K562 (cell line): ENCODE results near the gene TBC1D1. TPM values are rescaled to one million over a fixed set of nuclear protein-coding genes. Genes with fewer than 3 reads are reported as not detected.

ENCODE experiments used
- ATAC-seq: fragments of 200-7000 bp; cut with Tn5 transposase; 3 replicates; pipeline ENCODE4 v1.9.1; 2020; ENCODE audit warnings: moderate library complexity
- BruUV-seq: library from RNA; stranded (reverse); fragments of 400-500 nt; replicated peaks from 2 replicates; lab custom pipeline; 2021; lab: Mats Ljungman, UMichigan
- CTCF ChIA-PET: fragments of 300-600 bp; formaldehyde crosslinking; extraction: SDS; loops from one replicate; lab custom pipeline; 2021; ENCODE audit warnings: low intra/inter-chr PET ratio; lab: Yijun Ruan, JAX
- POLR2A ChIA-PET: fragments of 300-600, 350-650 bp; sonication (Branson Sonifier 250); formaldehyde crosslinking; extraction: SDS; loops from one replicate; lab custom pipeline; 2021; ENCODE audit warnings: antibody characterized with exemption, inconsistent platforms; lab: Yijun Ruan, JAX
- DNase-seq, 4 experiments: peaks; one replicate each; pipeline versions ENCODE4 v3.0.0 to v3.0.0-alpha.2; 2011 to 2018; ENCODE audit warnings: low spot score in 3 of 4, mixed read lengths in 3 of 4; ENCODE audit errors: extremely low read depth in 1 of 4
- FAIRE-seq: peaks from 2 replicates; lab custom pipeline; 2011; peaks lifted over from hg19 to GRCh38; lab: Jason Lieb, UNC
- H2AFZ ChIP-seq: 2 replicates; pipeline ENCODE4 v1.6.0; 2011; ENCODE audit warnings: low read depth, low read length, control low read depth, inconsistent platforms
- H3K27ac ChIP-seq: fragments of 200-600 bp; 3 replicates; pipeline ENCODE4 v1.8.0; 2011; ENCODE audit warnings: low read depth, mild to moderate bottlenecking, control low read depth, inconsistent platforms, low read length, moderate library complexity, mixed read lengths; ENCODE audit errors: extremely low read depth
- H3K27me3 ChIP-seq, 2 experiments: fragments of 300-600 bp in 1 of 2; 2 replicates in 1 of 2; 3 replicates in 1 of 2; pipeline versions ENCODE4 v1.6.0 to v1.8.0; 2011; ENCODE audit warnings: inconsistent platforms in 2 of 2, low read length in 2 of 2, mild to moderate bottlenecking in 1 of 2, mixed read lengths in 1 of 2, moderate library complexity in 1 of 2; ENCODE audit not compliant: control insufficient read depth in 2 of 2, insufficient read depth in 2 of 2
- H3K36me3 ChIP-seq: fragments of 300-600 bp; 3 replicates; pipeline ENCODE4 v1.8.0; 2011; ENCODE audit warnings: mild to moderate bottlenecking, low read length, inconsistent platforms; ENCODE audit not compliant: control insufficient read depth, insufficient read depth
- H3K4me1 ChIP-seq, 2 experiments: fragments of 200-600 bp in 1 of 2; replicated peaks in 1 of 2; 2 replicates in 1 of 2; 3 replicates in 1 of 2; pipeline versions ENCODE4 v1.5.1 to v1.8.0; 2011; ENCODE audit warnings: inconsistent platforms in 2 of 2, low read length in 2 of 2, mild to moderate bottlenecking in 1 of 2, mixed read lengths in 1 of 2, moderate library complexity in 1 of 2; ENCODE audit not compliant: control insufficient read depth in 2 of 2, insufficient read depth in 2 of 2
- H3K4me2 ChIP-seq: 2 replicates; pipeline ENCODE4 v1.6.1; 2011; ENCODE audit warnings: low read length, control low read depth, inconsistent platforms, mixed read lengths; ENCODE audit not compliant: insufficient read depth
- H3K4me3 ChIP-seq: fragments of 200-600 bp; sonication (generic), shearing (Covaris generic); 2 replicates; pipeline ENCODE4 v1.5.1; 2016; ENCODE audit warnings: control low read depth, inconsistent platforms
- H3K79me2 ChIP-seq: fragments of 200-600 bp; 3 replicates; pipeline ENCODE4 v1.8.0; 2011; ENCODE audit warnings: low read length, inconsistent platforms; ENCODE audit not compliant: control insufficient read depth, insufficient read depth
- H3K9ac ChIP-seq, 2 experiments: 2 replicates each; pipeline versions ENCODE4 v1.6.0 to v1.6.1; 2011; ENCODE audit warnings: low read depth in 2 of 2, low read length in 2 of 2, control low read depth in 1 of 2, inconsistent platforms in 1 of 2, mild to moderate bottlenecking in 1 of 2, mixed read lengths in 1 of 2; ENCODE audit not compliant: insufficient read depth in 1 of 2
- H3K9me1 ChIP-seq: one replicate; pipeline ENCODE4 v1.6.0; 2011; ENCODE audit warnings: inconsistent platforms, mild to moderate bottlenecking, low read length, moderate library complexity; ENCODE audit not compliant: control insufficient read depth, insufficient read depth
- H3K9me3 ChIP-seq: replicated peaks from 2 replicates; pipeline ENCODE4 v1.5.1; 2011; ENCODE audit warnings: low read depth, low read length, inconsistent platforms; ENCODE audit not compliant: control insufficient read depth, insufficient read depth
- H4K20me1 ChIP-seq: replicated peaks from 2 replicates; pipeline ENCODE4 v1.6.1; 2011; ENCODE audit warnings: low read length, inconsistent platforms, mixed read lengths; ENCODE audit not compliant: control insufficient read depth, insufficient read depth
- CLOCK ChIP-seq: fragments of 250-450 bp; sonication (Bioruptor Pico); IDR thresholded peaks from 2 replicates; pipeline ENCODE4 v1.4.0; 2020; ENCODE audit warnings: mild to moderate bottlenecking, moderate library complexity, borderline replicate concordance
- CREBBP ChIP-seq: IDR thresholded peaks from one replicate; pipeline ENCODE4 v1.6.1; 2012; ENCODE audit warnings: low read depth, mild to moderate bottlenecking, control low read depth, inconsistent platforms, low read length
- CSDE1 ChIP-seq, 2 experiments: fragments of 450-650 bp; IDR thresholded peaks; 2 replicates each; pipeline ENCODE4 v1.6.1; 2016; ENCODE audit warnings: mild to moderate bottlenecking in 1 of 2
- ELK3 ChIP-seq: fragments of 450-650 bp; formaldehyde crosslinking; IDR thresholded peaks from 2 replicates; pipeline ENCODE4 v1.4.0; 2020; ENCODE audit warnings: mild to moderate bottlenecking
- FOXK1 ChIP-seq: sonication (generic); formaldehyde crosslinking; IDR thresholded peaks from 2 replicates; pipeline ENCODE4 v1.8.0; 2022; ENCODE audit warnings: missing genetic modification reagents, mild to moderate bottlenecking, borderline replicate concordance
- HMG20B ChIP-seq: fragments of 250-450 bp; sonication (Bioruptor Pico); IDR thresholded peaks from 2 replicates; pipeline ENCODE4 v1.5.0; 2021; ENCODE audit warnings: mild to moderate bottlenecking
- MXD1 ChIP-seq: fragments of 250-450 bp; sonication (Bioruptor Pico); IDR thresholded peaks from 2 replicates; pipeline ENCODE4 v1.8.0; 2021; ENCODE audit warnings: borderline replicate concordance, mild to moderate bottlenecking, moderate library complexity; ENCODE audit not compliant: poor library complexity, severe bottlenecking
- NONO ChIP-seq, 2 experiments: fragments of 200-400 bp in 1 of 2; fragments of 450-650 bp in 1 of 2; formaldehyde crosslinking in 1 of 2; IDR thresholded peaks; 2 replicates each; pipeline ENCODE4 v1.6.1; 2017; ENCODE audit warnings: low read depth in 2 of 2, mild to moderate bottlenecking in 2 of 2, moderate library complexity in 2 of 2, low read length in 1 of 2
- NR0B1 ChIP-seq: fragments of 450-650 bp; IDR thresholded peaks from one replicate; pipeline ENCODE4 v1.6.1; 2018; ENCODE audit warnings: mild to moderate bottlenecking, moderate library complexity; ENCODE audit not compliant: partially characterized antibody
- SNIP1 ChIP-seq: fragments of 450-650 bp; IDR thresholded peaks from 2 replicates; pipeline ENCODE4 v1.7.1; 2017; ENCODE audit warnings: low read depth, mild to moderate bottlenecking
- TBP ChIP-seq: optimal IDR thresholded peaks from 2 replicates; pipeline ENCODE3; 2011; ENCODE audit warnings: low read depth, low read length, improper control_type of control experiment
- THAP12 ChIP-seq: fragments of 250-450 bp; sonication (Bioruptor Pico); IDR thresholded peaks from 2 replicates; pipeline ENCODE4 v1.9.0; 2021; ENCODE audit warnings: mild to moderate bottlenecking, inconsistent platforms
- ZFP1 ChIP-seq: fragments of 450-650 bp; formaldehyde crosslinking; IDR thresholded peaks from 2 replicates; pipeline ENCODE4 v1.4.0; 2020; ENCODE audit warnings: mild to moderate bottlenecking, mixed read lengths
- ZNF76 ChIP-seq: fragments of 250-450 bp; sonication (Bioruptor Pico); IDR thresholded peaks from 2 replicates; pipeline ENCODE4 v1.4.0; 2020; ENCODE audit warnings: mild to moderate bottlenecking, moderate library complexity, borderline replicate concordance
- ZNF830 ChIP-seq: fragments of 250-450 bp; sonication (Bioruptor Pico); IDR thresholded peaks from 2 replicates; pipeline ENCODE4 v1.5.0; 2021; ENCODE audit warnings: mild to moderate bottlenecking
- WGBS: fragments of 100-300 bp; shearing (Covaris generic); methylation state at CpG from one replicate; pipeline ENCODE4 v1.1.6; 2016; ENCODE audit warnings: low coverage, mixed read lengths; ENCODE audit not compliant: insufficient coverage; ENCODE audit errors: missing lambda C conversion rate; 5-methylcytosine and 5-hydroxymethylcytosine counted together
- in situ Hi-C: fragments of 300-500 bp; cut with MboI; formaldehyde crosslinking; loops from 4 replicates; pipeline ENCODE4 v1.15.0; 2018; ENCODE audit warnings: inconsistent platforms, mixed read lengths
- intact Hi-C: fragments of 100-400 bp; cut with micrococcal nuclease; formaldehyde crosslinking; loops from 2 replicates; pipeline ENCODE4 v1.14.2; 2022
- polyA plus RNA-seq, 8 experiments: library from polyadenylated mRNA; depleted of rRNA in 4 of 8; stranded (reverse) in 5 of 8; unstranded in 3 of 8; fragments of >200 nt; fragmentation: Nextera tagmentation in 2 of 8; fragmentation: Illumina TruSeq in 1 of 8; extraction: Ambion mirVana in 2 of 8; extraction: Trizol in 1 of 8; gene quantifications; 2 replicates each; pipeline versions ENCODE4 v1.2.1 to v1.2.3, GENCODE V29; 2011 to 2014; ENCODE audit warnings: inconsistent platforms in 1 of 8, missing spikeins in 1 of 8
- total RNA-seq, 7 experiments: library from RNA; depleted of rRNA in 6 of 7; stranded (reverse); fragments of >200 nt in 6 of 7; fragmentation: Illumina TruSeq in 2 of 7; extraction: Trizol in 2 of 7; gene quantifications; 2 replicates each; pipeline versions ENCODE4 v1.2.1 to v1.2.3, GENCODE V29; 2011 to 2021; ENCODE audit warnings: low replicate concordance in 1 of 7

The TBC1D1 gene
- total and polyA plus RNA-seq, 9 of the 15 experiments (the other 6 are each of a cell fraction or from before 2014, with no cell fraction given): 0.59 to 14.2 (median 8.8) TPM

GRCh38 chr4:37958932-37959331 is 68.0 kb downstream of the TBC1D1 start:
- WGBS: 0% methylated on average over 6 of the region's 6 CpGs
- no peak overlapping the region for H3K4me2 ChIP-seq
- no TSS peak for BruUV-seq
- POLR2A ChIA-PET: no interaction called here
- H3K36me3 ChIP-seq: no peaks in the 10 kb centered on the region
- no peaks in the 10 kb centered on the region for H3K79me2 ChIP-seq
- no peaks in the 10 kb centered on the region for H3K9me3 ChIP-seq
- ATAC-seq (no peak), FAIRE-seq (no peak), DNase-seq (no peak)
- no peaks in the 10 kb centered on the region for H3K4me1 ChIP-seq
- no peak overlapping the region for H3K4me3 ChIP-seq
- no peaks in the 10 kb centered on the region for H3K9me1 ChIP-seq
- no peak overlapping the region for H3K9ac ChIP-seq
- no peak overlapping the region for H3K27ac ChIP-seq
- no peak overlapping the region for H2AFZ ChIP-seq
- CTCF ChIA-PET: no interaction called here
- H3K27me3 ChIP-seq: peaks cover 12 to 13% of the 10 kb centered on the region in 2 experiments
- intact Hi-C loops: no loop called here
- in situ Hi-C loops: no loop called here
- H4K20me1 ChIP-seq: no peaks in the 10 kb centered on the region
- TF ChIP-seq TBP (no peak), THAP12 (CRISPR knock-in tag) (no peak), MXD1 (no peak), NR0B1 (no peak), HMG20B (no peak), ZNF830 (no peak), SNIP1 (no peak), CSDE1 (IDR thresholded peaks at IDR 0.05) (no peak), ZFP1 (no peak), CLOCK (CRISPR knock-in tag) (no peak), CREBBP (no peak), ZNF76 (CRISPR knock-in tag) (no peak), NONO (IDR thresholded peaks at IDR 0.05; ENCODE audit: low read depth in 2 of 2, low read length in 1 of 2) (no peak), FOXK1 (CRISPR knock-in tag) (no peak), ELK3 (CRISPR knock-in tag) (no peak)
